Measurements from ENCODE around the gene MAGI2. TPM values are rescaled to one million over a fixed set of nuclear protein-coding genes. Genes with fewer than 3 reads are reported as not detected.

MAGI2 gene
- total and polyA plus RNA-seq, 8 donors, result 1.3 to 4.0 (median 2.0) TPM

- TF ChIP-seq CTCF (IDR thresholded peaks at IDR 0.05), result no peak
- intact Hi-C loops (cut with DNase I), result no loop called here
- no peaks in the 10 kb centered on the region for H3K36me3 ChIP-seq
- FAIRE-seq (no peak), ATAC-seq (no peak), DNase-seq (no peak)
- no peak overlapping the region for H3K4me3 ChIP-seq
- no peaks in the 10 kb centered on the region for H3K9me3 ChIP-seq
- no peaks in the 10 kb centered on the region for H3K4me1 ChIP-seq
- H3K27ac ChIP-seq, result no peak overlapping the region
- 93 to 96% methylated on average over 12 of the region's 12 CpGs for WGBS, 2 donors
- no peaks in the 10 kb centered on the region for H3K27me3 ChIP-seq
These were observed 1285.6 kb downstream of the MAGI2 start for GRCh38 chr7:78167860-78168259.

GRCh38 chr7:78165854-78166253 lies 1287.6 kb downstream of the MAGI2 start:
- no peak for TF ChIP-seq CTCF (IDR thresholded peaks at IDR 0.05)
- Histone ChIP-seq H3K27me3 (no peaks in the 10 kb centered on the region), H3K27ac (no peak overlapping the region), H3K4me1 (no peaks in the 10 kb centered on the region), H3K9me3 (no peaks in the 10 kb centered on the region), H3K36me3 (no peaks in the 10 kb centered on the region), H3K4me3 (no peak overlapping the region)
- FAIRE-seq (no peak), ATAC-seq (no peak), DNase-seq (no peak)
- WGBS, 2 donors, result 74 to 76% methylated on average over 3 of the region's 3 CpGs
- intact Hi-C loops (cut with DNase I), result no loop called here

GRCh38 chr7:78165454-78165853 lies 1288.0 kb downstream of the MAGI2 start:
- WGBS, 2 donors, result 79 to 81% methylated on average over 5 of the region's 5 CpGs
- DNase-seq (no peak), FAIRE-seq (no peak), ATAC-seq (no peak)
- Histone ChIP-seq H3K27ac (no peak overlapping the region), H3K27me3 (no peaks in the 10 kb centered on the region), H3K9me3 (no peaks in the 10 kb centered on the region), H3K36me3 (no peaks in the 10 kb centered on the region), H3K4me3 (no peak overlapping the region), H3K4me1 (no peaks in the 10 kb centered on the region)
- intact Hi-C loops (cut with DNase I), result no loop called here
- TF ChIP-seq CTCF (IDR thresholded peaks at IDR 0.05), result no peak

- FAIRE-seq (no peak), ATAC-seq (no peak), DNase-seq (no peak)
- intact Hi-C loops (cut with DNase I), result no loop called here
- 21 to 30% methylated on average over 1 of the region's 1 CpG for WGBS, 2 donors
- no peaks in the 10 kb centered on the region for H3K36me3 ChIP-seq
- no peak overlapping the region for H3K27ac ChIP-seq
- no peak overlapping the region for H3K4me3 ChIP-seq
- H3K27me3 ChIP-seq, result no peaks in the 10 kb centered on the region
- no peaks in the 10 kb centered on the region for H3K9me3 ChIP-seq
- no peak for TF ChIP-seq CTCF (IDR thresholded peaks at IDR 0.05)
- H3K4me1 ChIP-seq, result no peaks in the 10 kb centered on the region
These were observed 1289.0 kb downstream of the MAGI2 start for GRCh38 chr7:78164459-78164858.

- FAIRE-seq, result no peak
- 78 to 85% methylated on average over 5 of the region's 5 CpGs for WGBS, 2 donors
- Histone ChIP-seq H3K4me3 (no peak overlapping the region), H3K27me3 (no peaks in the 10 kb centered on the region), H3K4me1 (no peaks in the 10 kb centered on the region), H3K36me3 (no peaks in the 10 kb centered on the region), H3K27ac (no peak overlapping the region), H3K9me3 (no peaks in the 10 kb centered on the region)
- ATAC-seq, result no peak
- no peak for TF ChIP-seq CTCF (IDR thresholded peaks at IDR 0.05)
- DNase-seq, result no peak
- intact Hi-C loops (cut with DNase I), result no loop called here
These were observed 1291.7 kb downstream of the MAGI2 start for GRCh38 chr7:78161781-78162180.

Measured in pancreas (tissue), 10 donors.